ENCODE measurements around the gene EXOC3L2. TPM values are rescaled to one million over a fixed set of nuclear protein-coding genes. Genes with fewer than 3 reads are reported as not detected.

EXOC3L2 gene
- total RNA-seq, 4 donors from 2014 or later: 0.68 to 7.0 (median 1.1) TPM; not detected in 1

DNA sequence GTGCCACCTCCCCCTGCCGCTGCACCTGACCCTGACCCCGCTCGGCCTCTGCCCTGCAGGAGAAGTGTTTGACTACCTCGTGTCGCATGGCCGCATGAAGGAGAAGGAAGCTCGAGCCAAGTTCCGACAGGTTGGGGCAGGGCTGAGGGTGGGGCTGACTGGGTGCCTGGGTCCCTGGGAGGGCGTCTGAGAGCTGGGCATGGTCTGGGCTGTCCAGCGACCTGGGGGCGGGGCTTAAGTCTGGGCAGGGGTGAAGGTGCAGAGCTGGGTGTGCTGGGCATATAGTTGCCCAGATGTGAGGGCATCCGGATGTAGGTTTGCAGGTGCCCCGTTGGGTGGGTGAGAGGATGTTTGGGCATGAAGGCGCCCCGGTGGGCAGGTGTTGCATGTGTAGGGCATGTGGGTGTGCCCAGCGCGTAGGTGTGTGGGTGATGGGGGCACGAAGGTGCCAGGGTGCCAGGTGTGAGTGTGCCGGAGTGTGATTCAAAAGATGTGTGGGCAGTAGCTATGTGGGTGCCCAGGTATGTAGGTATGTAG is 19.6 kb upstream of the EXOC3L2 start:
- no peak for DNase-seq
- Histone ChIP-seq H3K4me1 (no peaks in the 10 kb centered on the region), H3K9me3 (no peaks in the 10 kb centered on the region), H3K27me3 (no peaks in the 10 kb centered on the region), H3K36me3 (no peaks in the 10 kb centered on the region), H3K27ac (no peak overlapping the region), H3K4me3 (no peak overlapping the region)
- TF ChIP-seq EP300 (IDR thresholded peaks at IDR 0.05; ENCODE audit: low read depth) (no peak), POLR2A (IDR thresholded peaks at IDR 0.05) (no peak), POLR2AphosphoS5 (IDR thresholded peaks at IDR 0.05) (no peak)
- TF ChIP-seq, protein P1, sequence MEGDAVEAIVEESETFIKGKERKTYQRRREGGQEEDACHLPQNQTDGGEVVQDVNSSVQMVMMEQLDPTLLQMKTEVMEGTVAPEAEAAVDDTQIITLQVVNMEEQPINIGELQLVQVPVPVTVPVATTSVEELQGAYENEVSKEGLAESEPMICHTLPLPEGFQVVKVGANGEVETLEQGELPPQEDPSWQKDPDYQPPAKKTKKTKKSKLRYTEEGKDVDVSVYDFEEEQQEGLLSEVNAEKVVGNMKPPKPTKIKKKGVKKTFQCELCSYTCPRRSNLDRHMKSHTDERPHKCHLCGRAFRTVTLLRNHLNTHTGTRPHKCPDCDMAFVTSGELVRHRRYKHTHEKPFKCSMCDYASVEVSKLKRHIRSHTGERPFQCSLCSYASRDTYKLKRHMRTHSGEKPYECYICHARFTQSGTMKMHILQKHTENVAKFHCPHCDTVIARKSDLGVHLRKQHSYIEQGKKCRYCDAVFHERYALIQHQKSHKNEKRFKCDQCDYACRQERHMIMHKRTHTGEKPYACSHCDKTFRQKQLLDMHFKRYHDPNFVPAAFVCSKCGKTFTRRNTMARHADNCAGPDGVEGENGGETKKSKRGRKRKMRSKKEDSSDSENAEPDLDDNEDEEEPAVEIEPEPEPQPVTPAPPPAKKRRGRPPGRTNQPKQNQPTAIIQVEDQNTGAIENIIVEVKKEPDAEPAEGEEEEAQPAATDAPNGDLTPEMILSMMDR (IDR thresholded peaks at IDR 0.05): no peak
- in situ Hi-C loops (cut with MboI; ENCODE audit: low pct_ligation_motif_present in 1 of 4, low pct_unique_long_range_greater_than_20kb in 1 of 4, low sequenced_read_pairs in 3 of 4): no loop called here
- intact Hi-C loops (cut with DNase I; ENCODE audit: low total_unique reads): no loop called here
- WGBS, 2 donors (ENCODE audit: low coverage in 1 of 2): 87% methylated on average over 17 of the region's 19 CpGs; no CpG with 5 or more reads in 1 of the 2 donors

DNA sequence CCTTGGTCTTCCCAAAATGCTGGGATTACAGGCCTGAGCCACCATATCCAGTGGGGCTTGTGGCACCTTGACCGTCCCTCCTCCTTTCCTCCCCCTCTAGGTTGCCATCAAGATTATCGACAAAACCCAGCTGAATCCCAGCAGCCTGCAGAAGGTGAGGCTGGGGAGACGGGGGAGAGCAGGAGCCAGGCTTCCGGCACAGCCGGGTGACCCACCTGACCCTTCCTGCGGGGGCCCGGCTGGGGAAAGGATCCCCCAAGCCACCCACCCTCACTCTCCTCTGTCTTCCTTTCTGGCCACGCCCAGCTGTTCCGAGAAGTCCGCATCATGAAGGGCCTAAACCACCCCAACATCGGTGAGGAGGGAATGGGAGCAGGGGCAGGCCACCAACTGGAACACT is 17.8 kb upstream of the EXOC3L2 start:
- Histone ChIP-seq H3K4me1 (no peaks in the 10 kb centered on the region), H3K4me3 (no peak overlapping the region), H3K27me3 (no peaks in the 10 kb centered on the region), H3K9me3 (no peaks in the 10 kb centered on the region), H3K27ac (no peak overlapping the region), H3K36me3 (no peaks in the 10 kb centered on the region)
- intact Hi-C loops (cut with DNase I; ENCODE audit: low total_unique reads) (no loop called here), in situ Hi-C loops (cut with MboI; ENCODE audit: low pct_ligation_motif_present in 1 of 4, low pct_unique_long_range_greater_than_20kb in 1 of 4, low sequenced_read_pairs in 3 of 4) (no loop called here)
- WGBS, 2 donors (ENCODE audit: low coverage in 1 of 2): 91% methylated on average over 11 of the region's 11 CpGs; no CpG with 5 or more reads in 1 of the 2 donors
- no peak for DNase-seq
- TF ChIP-seq, protein P1 (IDR thresholded peaks at IDR 0.05): no peak
- TF ChIP-seq POLR2AphosphoS5 (IDR thresholded peaks at IDR 0.05) (no peak), POLR2A (IDR thresholded peaks at IDR 0.05) (no peak), EP300 (IDR thresholded peaks at IDR 0.05; ENCODE audit: low read depth) (no peak)

DNA sequence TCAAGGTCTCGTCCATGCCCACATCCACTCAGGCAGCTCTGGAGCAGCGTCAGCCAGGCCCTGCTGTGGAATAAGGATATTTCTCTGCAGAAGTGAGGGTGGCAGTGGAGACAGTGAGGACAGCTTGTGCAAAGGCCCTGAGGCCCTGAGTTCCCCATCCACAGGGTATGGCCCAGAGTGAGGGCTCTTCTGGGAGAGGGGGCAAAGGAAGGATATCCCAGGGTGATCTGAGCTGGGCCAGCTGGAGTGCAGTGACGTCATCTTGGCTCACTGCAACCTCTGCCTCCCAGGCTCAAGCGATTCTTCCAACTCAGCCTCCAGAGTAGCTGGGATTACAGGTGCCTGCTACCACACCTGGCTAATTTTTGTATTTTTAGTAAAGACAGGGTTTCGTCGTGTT is 17.4 kb upstream of the EXOC3L2 start:
- Histone ChIP-seq H3K27ac (no peak overlapping the region), H3K4me1 (no peaks in the 10 kb centered on the region), H3K9me3 (no peaks in the 10 kb centered on the region), H3K36me3 (no peaks in the 10 kb centered on the region), H3K27me3 (no peaks in the 10 kb centered on the region), H3K4me3 (no peak overlapping the region)
- in situ Hi-C loops (cut with MboI; ENCODE audit: low pct_ligation_motif_present in 1 of 4, low pct_unique_long_range_greater_than_20kb in 1 of 4, low sequenced_read_pairs in 3 of 4) (no loop called here), intact Hi-C loops (cut with DNase I; ENCODE audit: low total_unique reads) (no loop called here)
- no peak for DNase-seq
- WGBS, 2 donors (ENCODE audit: low coverage in 1 of 2): 92% methylated on average over 6 of the region's 6 CpGs; no CpG with 5 or more reads in 1 of the 2 donors
- TF ChIP-seq, protein P1 (IDR thresholded peaks at IDR 0.05): no peak
- TF ChIP-seq POLR2A (IDR thresholded peaks at IDR 0.05) (no peak), POLR2AphosphoS5 (IDR thresholded peaks at IDR 0.05) (no peak), EP300 (IDR thresholded peaks at IDR 0.05; ENCODE audit: low read depth) (no peak)

DNA sequence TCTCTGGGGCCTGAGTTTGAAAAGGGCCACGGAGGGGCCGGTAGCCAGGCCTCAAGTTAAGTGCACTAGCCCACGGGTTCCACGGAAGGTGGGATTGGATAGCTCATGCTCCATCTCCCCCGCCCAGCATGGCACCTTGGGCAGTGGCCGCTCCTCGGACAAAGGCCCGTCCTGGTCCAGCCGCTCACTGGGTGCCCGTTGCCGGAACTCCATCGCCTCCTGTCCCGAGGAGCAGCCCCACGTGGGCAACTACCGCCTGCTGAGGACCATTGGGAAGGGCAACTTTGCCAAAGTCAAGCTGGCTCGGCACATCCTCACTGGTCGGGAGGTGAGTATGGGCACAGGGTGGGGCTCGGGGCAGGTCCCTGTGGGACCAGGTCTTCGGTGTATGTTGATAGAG is 13.7 kb upstream of the EXOC3L2 start:
- TF ChIP-seq POLR2A (IDR thresholded peaks at IDR 0.05): no peak
- no peak for TF ChIP-seq EP300 (IDR thresholded peaks at IDR 0.05; ENCODE audit: low read depth)
- TF ChIP-seq, protein P1 (IDR thresholded peaks at IDR 0.05): no peak
- Histone ChIP-seq H3K9me3 (no peaks in the 10 kb centered on the region), H3K27me3 (no peaks in the 10 kb centered on the region), H3K36me3 (no peaks in the 10 kb centered on the region), H3K4me1 (peaks cover 0 to 4% (median 2%) of the 10 kb centered on the region in 4 donors), H3K27ac (no peak overlapping the region), H3K4me3 (no peak overlapping the region)
- DNase-seq: no peak
- WGBS, 2 donors (ENCODE audit: low coverage in 1 of 2): 96 to 100% methylated on average over 5 to 12 of the region's 19 CpGs
- in situ Hi-C loops (cut with MboI; ENCODE audit: low pct_ligation_motif_present in 1 of 4, low pct_unique_long_range_greater_than_20kb in 1 of 4, low sequenced_read_pairs in 3 of 4) (no loop called here), intact Hi-C loops (cut with DNase I; ENCODE audit: low total_unique reads) (no loop called here)

All from transverse colon (tissue), 4 donors.